Measurements from ENCODE around the gene UCK2.

The UCK2 gene

GRCh38 chr1:165826565-165827267 is 698 bp upstream of the UCK2 start:
- DNase-seq (ENCODE audit: insufficient read length, low spot score) (no peak), FAIRE-seq (no peak)
- no peak for TF ChIP-seq POLR2A (IDR thresholded peaks at IDR 0.05; ENCODE audit: low read depth, low read length)

DNA sequence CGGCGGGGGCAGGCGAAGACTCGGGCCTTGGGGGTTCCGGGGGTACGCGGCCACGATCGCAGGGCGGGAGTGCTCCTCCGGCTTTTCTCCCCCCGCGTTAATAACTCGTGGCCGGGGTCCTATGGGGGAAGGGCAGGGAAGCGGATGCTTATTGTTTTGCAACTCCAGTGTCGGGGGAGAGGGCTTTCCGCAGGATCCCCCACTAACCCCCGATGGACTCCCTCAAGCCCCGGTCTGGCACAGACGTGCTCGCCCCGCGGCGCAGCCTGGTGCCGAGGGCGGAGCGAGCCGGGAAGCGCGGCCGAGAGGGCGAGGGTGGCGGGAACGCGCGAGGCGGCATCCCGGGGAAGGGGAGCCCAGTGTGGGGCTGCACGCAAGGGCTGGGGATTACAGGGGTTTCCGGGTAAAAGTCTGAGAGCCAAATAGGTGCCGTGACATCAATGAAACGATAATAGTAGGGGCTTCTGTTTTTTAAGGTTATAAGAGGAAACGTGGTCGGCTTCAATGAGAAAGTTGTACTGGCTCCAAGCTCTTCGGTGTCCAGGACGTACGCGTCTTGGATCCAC is 772 bp downstream of the UCK2 start:
- no peak for FAIRE-seq
- TF ChIP-seq POLR2A (IDR thresholded peaks at IDR 0.05; ENCODE audit: low read depth, low read length): peak; percentile 52; the same call in 1 of the 2 replicates
- peak; percentile 61 for DNase-seq (ENCODE audit: insufficient read length, low spot score)

GRCh38 chr1:165828669-165829329 is 1.4 kb downstream of the UCK2 start:
- DNase-seq (ENCODE audit: insufficient read length, low spot score) (peak; percentile 69), FAIRE-seq (no peak)
- peak; percentile 33; the same call in 1 of the 2 replicates for TF ChIP-seq POLR2A (IDR thresholded peaks at IDR 0.05; ENCODE audit: low read depth, low read length)

- no peak for FAIRE-seq
- no peak for TF ChIP-seq POLR2A (IDR thresholded peaks at IDR 0.05; ENCODE audit: low read depth, low read length)
- DNase-seq (ENCODE audit: insufficient read length, low spot score): no peak
Measured at GRCh38 chr1:165829888-165830287, 2.5 kb downstream of the UCK2 start.

DNA sequence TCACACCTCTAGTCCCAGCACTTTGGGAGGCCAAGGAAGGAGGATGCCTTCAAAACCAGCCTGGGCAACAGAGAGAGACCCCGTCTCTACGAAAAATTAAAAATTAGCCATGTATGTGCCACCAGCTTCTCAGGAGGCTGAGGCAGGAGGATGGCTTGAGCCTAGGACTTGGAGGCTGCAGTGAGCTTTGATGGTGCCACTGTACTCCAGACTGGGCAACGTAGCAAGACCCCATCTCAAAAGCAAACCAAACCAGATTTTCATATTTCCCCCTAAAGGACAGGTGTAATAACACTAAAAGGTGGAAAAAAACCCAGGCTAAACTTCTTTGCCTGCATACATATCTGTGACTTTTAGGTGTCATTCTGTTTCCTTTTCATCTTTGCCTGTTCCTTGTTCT is 3.7 kb downstream of the UCK2 start:
- FAIRE-seq: no peak
- DNase-seq (ENCODE audit: insufficient read length, low spot score): no peak
- no peak for TF ChIP-seq POLR2A (IDR thresholded peaks at IDR 0.05; ENCODE audit: low read depth, low read length)

DNA sequence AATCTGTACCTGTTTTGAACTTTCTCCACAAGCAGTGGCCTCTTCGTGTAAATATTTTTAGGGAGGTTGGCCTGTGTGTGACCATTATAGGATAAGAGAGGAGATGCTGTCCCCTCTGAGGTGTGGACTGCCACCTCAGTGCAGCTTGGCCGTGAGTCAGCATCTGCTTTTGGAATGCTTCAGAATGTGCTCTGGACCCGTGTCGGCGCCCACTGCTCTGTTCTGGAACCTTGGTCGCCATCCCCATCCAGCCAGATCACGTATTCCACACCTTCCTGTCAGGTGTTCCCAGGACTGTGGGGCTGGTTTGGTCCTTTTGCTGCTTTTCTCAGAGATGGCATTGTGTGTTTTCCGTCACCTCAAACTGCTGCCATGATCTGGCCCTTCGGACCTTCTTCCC is 5.5 kb downstream of the UCK2 start:
- DNase-seq (ENCODE audit: insufficient read length, low spot score): no peak
- FAIRE-seq: no peak
- TF ChIP-seq POLR2A (IDR thresholded peaks at IDR 0.05; ENCODE audit: low read depth, low read length): no peak

- TF ChIP-seq POLR2A (IDR thresholded peaks at IDR 0.05; ENCODE audit: low read depth, low read length): no peak
- no peak for FAIRE-seq
- DNase-seq (ENCODE audit: insufficient read length, low spot score): no peak
Measured at GRCh38 chr1:165833358-165833757, 5.9 kb downstream of the UCK2 start.

- no peak for TF ChIP-seq POLR2A (IDR thresholded peaks at IDR 0.05; ENCODE audit: low read depth, low read length)
- no peak for FAIRE-seq
- no peak for DNase-seq (ENCODE audit: insufficient read length, low spot score)
Measured at GRCh38 chr1:165834229-165834628, 6.8 kb downstream of the UCK2 start.

DNA sequence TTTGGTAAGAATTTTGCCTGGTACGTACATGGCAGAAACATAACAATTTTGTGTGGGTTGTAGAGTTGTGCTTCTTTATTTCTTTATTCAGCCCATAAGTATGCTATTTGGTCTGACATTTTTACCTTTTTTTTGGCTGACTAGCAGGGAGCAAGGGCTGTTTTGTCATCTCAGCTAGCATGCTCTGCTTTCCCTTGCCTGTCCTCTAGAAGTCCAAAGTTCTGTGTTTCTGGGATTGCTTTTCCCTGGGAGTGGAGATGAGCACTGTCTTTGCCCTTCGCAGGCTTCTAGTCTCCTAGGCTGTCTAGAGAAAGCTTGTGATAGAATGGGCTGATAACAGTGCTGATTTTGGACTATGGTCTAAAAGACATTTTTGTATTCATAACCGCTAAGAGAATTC is 7.5 kb downstream of the UCK2 start:
- FAIRE-seq (no peak), DNase-seq (ENCODE audit: insufficient read length, low spot score) (no peak)
- no peak for TF ChIP-seq POLR2A (IDR thresholded peaks at IDR 0.05; ENCODE audit: low read depth, low read length)

DNA sequence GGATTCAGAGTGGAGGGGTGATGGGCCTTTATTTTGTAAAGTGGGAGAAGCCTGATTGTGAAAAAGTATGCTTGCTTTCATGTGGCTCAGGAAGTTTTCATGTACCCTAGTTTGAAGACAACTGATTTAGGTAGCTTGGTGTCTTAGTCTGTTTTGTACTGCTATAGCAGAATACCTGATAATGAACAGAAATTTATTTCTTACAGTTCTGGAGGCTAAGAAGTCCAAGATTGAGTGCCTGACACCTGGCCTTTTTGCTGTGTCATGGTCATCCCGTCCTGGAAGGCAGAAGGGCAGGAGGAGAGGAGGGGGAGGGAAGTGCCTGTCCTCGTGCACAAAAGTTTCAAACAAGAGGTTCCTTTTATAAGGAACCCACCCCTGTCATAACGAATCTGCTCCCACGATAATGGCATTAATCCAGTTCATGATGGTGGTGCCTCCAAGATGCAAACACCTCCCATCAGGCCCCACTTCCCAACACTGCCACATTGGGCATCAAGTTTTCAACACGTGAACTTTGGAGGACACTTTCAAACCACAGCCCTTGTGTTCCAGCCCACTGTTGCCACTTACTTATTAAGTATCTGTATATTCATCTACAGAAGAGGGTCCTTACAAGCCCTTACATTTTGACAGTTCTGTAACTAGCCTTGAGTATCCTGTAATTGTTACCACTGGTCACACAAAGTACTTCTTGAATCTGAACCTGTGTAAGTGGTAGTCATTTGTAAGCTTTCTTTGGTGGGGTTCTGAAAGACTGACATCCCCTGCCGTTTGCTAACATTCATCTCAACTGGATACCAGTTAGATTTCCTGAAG is 9.5 kb downstream of the UCK2 start:
- no peak for FAIRE-seq
- TF ChIP-seq POLR2A (IDR thresholded peaks at IDR 0.05; ENCODE audit: low read depth, low read length): no peak
- DNase-seq (ENCODE audit: insufficient read length, low spot score): no peak

DNA sequence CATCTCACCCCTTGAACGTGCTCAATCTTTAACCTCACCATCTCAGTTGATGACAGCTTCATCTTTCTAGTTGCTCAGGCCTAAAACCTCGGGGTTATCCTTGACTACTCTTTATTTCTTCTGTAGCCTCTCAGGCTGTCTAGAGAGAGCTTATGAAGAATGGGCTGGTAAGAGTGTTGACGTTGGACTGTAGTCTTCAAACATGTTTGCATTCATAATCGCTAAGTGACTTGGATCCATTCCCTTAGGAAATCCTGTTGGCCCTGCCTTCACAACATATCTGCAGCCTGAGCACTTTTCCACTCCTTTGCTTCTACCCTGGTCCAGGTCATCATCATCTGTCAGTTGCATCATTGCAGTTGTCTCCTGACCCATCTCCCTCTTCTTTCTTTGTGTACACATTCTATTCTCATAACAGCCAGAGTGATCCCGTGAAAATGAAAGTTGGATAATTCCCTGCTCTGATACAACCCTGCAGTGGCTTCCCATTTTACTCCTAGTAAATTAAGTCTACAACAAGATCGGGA is 10.5 kb downstream of the UCK2 start:
- no peak for TF ChIP-seq POLR2A (IDR thresholded peaks at IDR 0.05; ENCODE audit: low read depth, low read length)
- no peak for FAIRE-seq
- no peak for DNase-seq (ENCODE audit: insufficient read length, low spot score)

DNA sequence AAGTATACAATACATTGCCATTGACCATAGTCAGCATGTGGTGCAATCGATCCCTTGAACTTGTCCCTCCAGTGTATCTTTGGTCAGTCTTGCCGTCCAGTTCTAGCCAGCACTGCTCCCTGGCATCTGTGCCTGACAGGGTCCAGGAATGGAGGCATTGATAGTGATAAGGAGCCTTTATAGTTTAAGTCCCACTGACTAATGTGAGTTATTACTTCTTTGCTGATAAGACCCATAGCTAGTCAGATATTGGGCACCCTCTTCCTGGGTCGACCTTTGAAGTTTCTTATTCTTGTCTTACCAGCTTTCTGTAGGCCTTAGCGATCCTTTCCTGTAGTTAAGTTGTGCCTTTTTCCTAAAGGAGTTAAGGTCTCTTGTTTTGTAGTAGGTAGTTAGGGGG is 13.0 kb downstream of the UCK2 start:
- no peak for TF ChIP-seq POLR2A (IDR thresholded peaks at IDR 0.05; ENCODE audit: low read depth, low read length)
- DNase-seq (ENCODE audit: insufficient read length, low spot score) (no peak), FAIRE-seq (no peak)

DNA sequence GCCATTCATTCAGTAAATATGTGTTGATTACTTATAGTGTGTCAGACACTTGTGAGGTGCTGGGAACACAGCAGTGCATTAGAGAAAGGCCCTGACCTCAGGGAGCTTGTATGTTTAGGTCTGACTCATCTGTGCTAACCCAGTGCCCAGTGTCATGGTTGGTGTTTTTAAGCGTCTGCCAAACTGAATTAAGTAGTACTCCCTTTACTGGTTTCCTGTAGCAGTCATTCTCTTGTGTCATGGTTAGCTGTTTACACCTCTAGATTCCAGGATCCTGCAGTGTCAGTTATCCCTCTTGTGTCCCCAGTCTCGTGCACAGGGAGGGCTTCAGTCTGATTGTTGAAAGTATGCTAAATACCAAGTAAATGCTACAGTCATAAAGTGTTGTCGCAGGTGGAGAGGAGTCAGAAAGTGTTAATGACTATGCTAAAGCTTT is 14.2 kb downstream of the UCK2 start:
- no peak for TF ChIP-seq POLR2A (IDR thresholded peaks at IDR 0.05; ENCODE audit: low read depth, low read length)
- no peak for FAIRE-seq
- no peak for DNase-seq (ENCODE audit: insufficient read length, low spot score)

All from H54 (cell line).